Calu3 (cell line): ENCODE data around the gene TAF12. TPM values are rescaled to one million over a fixed set of nuclear protein-coding genes. Genes with fewer than 3 reads are reported as not detected.

Experiments
- BruUV-seq: library from RNA; stranded (reverse); fragments of 400-500 nt; replicated peaks from 2 replicates; lab custom pipeline; 2021; lab: Mats Ljungman, UMichigan
- CTCF ChIA-PET: fragments of 300-600 bp; sonication (Branson Sonifier 250); formaldehyde crosslinking; loops from one replicate; lab custom pipeline; 2022; ENCODE audit warnings: antibody characterized with exemption; lab: Charles Lee
- DNase-seq: peaks from one replicate; pipeline ENCODE4 v3.0.0; 2022
- H3K27ac Mint-ChIP-seq: one replicate; pipeline ENCODE4 v1.8.0; 2022; ENCODE audit warnings: mixed read lengths; ENCODE audit not compliant: unreplicated experiment
- H3K27me3 Mint-ChIP-seq: one replicate; pipeline ENCODE4 v1.8.0; 2022; ENCODE audit warnings: mixed read lengths; ENCODE audit not compliant: unreplicated experiment
- H3K36me3 Mint-ChIP-seq: one replicate; pipeline ENCODE4 v1.8.0; 2022; ENCODE audit warnings: mild to moderate bottlenecking, moderate library complexity, mixed read lengths; ENCODE audit not compliant: insufficient read depth, unreplicated experiment
- H3K4me1 Mint-ChIP-seq: one replicate; pipeline ENCODE4 v1.8.0; 2022; ENCODE audit warnings: mild to moderate bottlenecking, low read depth, mixed read lengths; ENCODE audit not compliant: unreplicated experiment
- H3K4me3 Mint-ChIP-seq: one replicate; pipeline ENCODE4 v1.8.0; 2022; ENCODE audit warnings: mild to moderate bottlenecking, low read depth, moderate library complexity, mixed read lengths; ENCODE audit not compliant: unreplicated experiment
- H3K9me3 Mint-ChIP-seq: one replicate; pipeline ENCODE4 v1.8.0; 2022; ENCODE audit warnings: low read depth, mixed read lengths; ENCODE audit not compliant: unreplicated experiment
- CTCF ChIP-seq: fragments of 200-600 bp; IDR thresholded peaks from one replicate; pipeline ENCODE4 v1.8.0; 2022; ENCODE audit warnings: antibody characterized with exemption; ENCODE audit not compliant: unreplicated experiment
- intact Hi-C: fragments of 100-400 bp; cut with micrococcal nuclease; formaldehyde crosslinking; loops from one replicate; pipeline ENCODE4 v1.10.0; 2022; ENCODE audit not compliant: unreplicated experiment
- total RNA-seq: library from RNA; stranded (reverse); gene quantifications from 2 replicates; pipeline ENCODE4 v1.2.3, GENCODE V29; 2022

TAF12 gene
- total RNA-seq, 1 experiment from 2014 or later: 21.6 TPM

- no peak overlapping the region for H3K4me3 Mint-ChIP-seq
- no peaks in the 10 kb centered on the region for H3K9me3 Mint-ChIP-seq
- no peak for TF ChIP-seq CTCF
- no peaks in the 10 kb centered on the region for H3K27me3 Mint-ChIP-seq
- no TSS peak for BruUV-seq
- CTCF ChIA-PET: interaction anchor here (0.6 kb wide), 1 partner anchor 285 kb away, joined by 3 read pairs; no protein-coding TSS in a partner anchor
- H3K4me1 Mint-ChIP-seq: no peaks in the 10 kb centered on the region
- intact Hi-C loops: no loop called here
- peaks cover 53% of the 10 kb centered on the region for H3K36me3 Mint-ChIP-seq
- DNase-seq: no peak
- H3K27ac Mint-ChIP-seq: no peak overlapping the region
These were observed 71.0 kb downstream of the TAF12 start for GRCh38 chr1:28571911-28572310.

GRCh38 chr1:28566931-28567330 lies 75.9 kb downstream of the TAF12 start:
- CTCF ChIA-PET: no interaction called here

GRCh38 chr1:28565726-28566125 lies 77.1 kb downstream of the TAF12 start:
- Mint-ChIP-seq H3K9me3 (no peaks in the 10 kb centered on the region), H3K27me3 (no peaks in the 10 kb centered on the region), H3K4me1 (no peaks in the 10 kb centered on the region), H3K27ac (no peak overlapping the region), H3K36me3 (peaks cover 43% of the 10 kb centered on the region), H3K4me3 (no peak overlapping the region)
- BruUV-seq: no TSS peak
- intact Hi-C loops: no loop called here
- CTCF ChIA-PET: interaction anchor here (0.8 kb wide), 1 partner anchor 78 kb away, joined by 3 read pairs; no protein-coding TSS in a partner anchor
- no peak for DNase-seq
- TF ChIP-seq CTCF: no peak

More at GRCh38 chr1:28566931-28567330, 75.9 kb downstream of the TAF12 start:
- no peak overlapping the region for H3K4me3 Mint-ChIP-seq
- BruUV-seq: no TSS peak
- H3K27ac Mint-ChIP-seq: no peak overlapping the region
- no peak for TF ChIP-seq CTCF
- DNase-seq: no peak
- H3K9me3 Mint-ChIP-seq: no peaks in the 10 kb centered on the region
- no peaks in the 10 kb centered on the region for H3K27me3 Mint-ChIP-seq
- H3K4me1 Mint-ChIP-seq: no peaks in the 10 kb centered on the region
- H3K36me3 Mint-ChIP-seq: peaks cover 44% of the 10 kb centered on the region
- intact Hi-C loops: no loop called here

GRCh38 chr1:28565040-28565439 lies 77.8 kb downstream of the TAF12 start:
- no peak for DNase-seq
- CTCF ChIA-PET: interaction anchor here (0.7 to 0.8 kb wide), 2 partner anchors 79 to 319 kb away, joined by 3 read pairs; no protein-coding TSS in a partner anchor
- intact Hi-C loops: no loop called here
- H3K36me3 Mint-ChIP-seq: peaks cover 43% of the 10 kb centered on the region
- H3K9me3 Mint-ChIP-seq: no peaks in the 10 kb centered on the region
- H3K4me3 Mint-ChIP-seq: no peak overlapping the region
- H3K27me3 Mint-ChIP-seq: no peaks in the 10 kb centered on the region
- no peak overlapping the region for H3K27ac Mint-ChIP-seq
- H3K4me1 Mint-ChIP-seq: no peaks in the 10 kb centered on the region
- no TSS peak for BruUV-seq
- no peak for TF ChIP-seq CTCF
